HepG2 (cell line): ENCODE measurements around the gene BAHCC1. TPM values are rescaled to one million over a fixed set of nuclear protein-coding genes. Genes with fewer than 3 reads are reported as not detected.

Experiments
- ATAC-seq: fragments of 200-7000 bp; cut with Tn5 transposase; 3 replicates; pipeline ENCODE4 v1.9.1; 2020; ENCODE audit warnings: mild to moderate bottlenecking, moderate library complexity
- BruUV-seq: library from RNA; stranded (reverse); fragments of 400-500 nt; replicated peaks from 2 replicates; lab custom pipeline; 2021; lab: Mats Ljungman, UMichigan
- CTCF ChIA-PET: fragments of 300-600 bp; formaldehyde crosslinking; extraction: SDS; loops from one replicate; lab custom pipeline; 2021; ENCODE audit warnings: low total read pairs, inconsistent platforms, low intra/inter-chr PET ratio; lab: Yijun Ruan, JAX
- POLR2A ChIA-PET: fragments of 350-600 bp; sonication (Branson Sonifier 250); formaldehyde crosslinking; loops from one replicate; lab custom pipeline; 2020; ENCODE audit warnings: antibody characterized with exemption, inconsistent platforms; lab: Yijun Ruan, JAX
- DNase-seq: peaks from one replicate; pipeline ENCODE4 v3.0.0-alpha.2; 2015; ENCODE audit warnings: low spot score
- FAIRE-seq: peaks from 3 replicates; lab custom pipeline; 2011; peaks lifted over from hg19 to GRCh38; lab: Jason Lieb, UNC
- H2AFZ ChIP-seq: one replicate; pipeline ENCODE4 v1.6.1; 2011; ENCODE audit warnings: low read length, inconsistent platforms
- H3K27ac ChIP-seq: fragments of 300-600 bp; 3 replicates; pipeline ENCODE4 v1.8.0; 2011; ENCODE audit warnings: mixed run types, mild to moderate bottlenecking, mixed read lengths, low read length, inconsistent platforms; ENCODE audit not compliant: insufficient read depth; ENCODE audit errors: extremely low read length
- H3K27me3 ChIP-seq, 2 experiments: fragments of 200-600 bp in 1 of 2; 2 replicates in 1 of 2; 3 replicates in 1 of 2; pipeline versions ENCODE4 v1.6.0 to v1.8.0; 2011; ENCODE audit warnings: low read length in 2 of 2, mild to moderate bottlenecking in 2 of 2, moderate library complexity in 2 of 2, inconsistent platforms in 1 of 2; ENCODE audit not compliant: insufficient read depth in 2 of 2, control insufficient read depth in 1 of 2
- H3K36me3 ChIP-seq, 2 experiments: fragments of 200-600 bp in 1 of 2; replicated peaks in 1 of 2; 2 replicates in 1 of 2; 3 replicates in 1 of 2; pipeline versions ENCODE4 v1.5.1 to v1.8.0; 2011; ENCODE audit warnings: low read length in 2 of 2, inconsistent platforms in 1 of 2; ENCODE audit not compliant: insufficient read depth in 2 of 2, control insufficient read depth in 1 of 2
- H3K4me1 ChIP-seq: 2 replicates; pipeline ENCODE4 v1.5.1; 2012; ENCODE audit warnings: low read length, inconsistent platforms; ENCODE audit not compliant: insufficient read depth
- H3K4me2 ChIP-seq: 2 replicates; pipeline ENCODE4 v1.6.0; 2011; ENCODE audit warnings: low read depth, low read length, inconsistent platforms
- H3K4me3 ChIP-seq, 3 experiments: fragments of 200-600 bp in 1 of 3; sonication (generic), shearing (Covaris generic) in 1 of 3; replicated peaks in 1 of 3; 2 replicates each; pipeline ENCODE4 v1.5.1; 2011 to 2016; ENCODE audit warnings: low read length in 3 of 3, inconsistent platforms in 2 of 3, low read depth in 2 of 3, mild to moderate bottlenecking in 2 of 3, control low read depth in 1 of 3, mixed read lengths in 1 of 3; ENCODE audit not compliant: insufficient read depth in 1 of 3
- H3K79me2 ChIP-seq: one replicate; pipeline ENCODE4 v1.6.1; 2011; ENCODE audit warnings: low read length, inconsistent platforms; ENCODE audit not compliant: insufficient read depth
- H3K9ac ChIP-seq: 2 replicates; pipeline ENCODE4 v1.6.0; 2011; ENCODE audit warnings: mild to moderate bottlenecking, low read depth, low read length, inconsistent platforms; ENCODE audit not compliant: insufficient read depth
- H3K9me3 ChIP-seq: 2 replicates; pipeline ENCODE4 v1.5.1; 2012; ENCODE audit warnings: mild to moderate bottlenecking, low read length
- H4K20me1 ChIP-seq: 2 replicates; pipeline ENCODE4 v1.6.0; 2011; ENCODE audit warnings: inconsistent platforms, mild to moderate bottlenecking, low read length, moderate library complexity; ENCODE audit not compliant: insufficient read depth
- ARNTL ChIP-seq: sonication (generic); formaldehyde crosslinking; IDR thresholded peaks from 2 replicates; pipeline ENCODE4 v1.4.0; 2020; ENCODE audit warnings: mild to moderate bottlenecking, missing genetic modification reagents
- DDIT3 ChIP-seq: sonication (generic); formaldehyde crosslinking; IDR thresholded peaks from 2 replicates; pipeline ENCODE4 v1.4.0; 2020; ENCODE audit warnings: mild to moderate bottlenecking, missing genetic modification reagents
- FOXK2 ChIP-seq: fragments of 450-650 bp; IDR thresholded peaks from 2 replicates; pipeline ENCODE4 v1.6.1; 2016
- HNRNPL ChIP-seq: fragments of 200-400 bp; formaldehyde crosslinking; IDR thresholded peaks from 2 replicates; pipeline ENCODE4 v1.6.1; 2017; ENCODE audit warnings: mild to moderate bottlenecking, low read depth, low read length
- KDM4B ChIP-seq: sonication (generic); formaldehyde crosslinking; IDR thresholded peaks from 2 replicates; pipeline ENCODE4 v1.4.0; 2020; ENCODE audit warnings: missing genetic modification reagents
- MTF2 ChIP-seq: sonication (generic); formaldehyde crosslinking; IDR thresholded peaks from 2 replicates; pipeline ENCODE4 v1.5.0; 2020; ENCODE audit warnings: missing genetic modification reagents, borderline replicate concordance
- PHF20 ChIP-seq: sonication (generic); formaldehyde crosslinking; IDR thresholded peaks from 2 replicates; pipeline ENCODE4 v1.5.0; 2020; ENCODE audit warnings: mild to moderate bottlenecking, missing genetic modification reagents
- RBM22 ChIP-seq: fragments of 200-400 bp; formaldehyde crosslinking; optimal IDR thresholded peaks from 2 replicates; pipeline ENCODE3; 2017; ENCODE audit warnings: mild to moderate bottlenecking, low read length, moderate library complexity
- SRY ChIP-seq: sonication (generic); formaldehyde crosslinking; IDR thresholded peaks from 2 replicates; pipeline ENCODE4 v1.8.0; 2022; ENCODE audit warnings: mild to moderate bottlenecking, missing genetic modification reagents
- ZNF446 ChIP-seq: sonication (generic); formaldehyde crosslinking; IDR thresholded peaks from 2 replicates; pipeline ENCODE4 v1.5.0; 2020; ENCODE audit warnings: mild to moderate bottlenecking, missing genetic modification reagents
- ZNF567 ChIP-seq: sonication (generic); formaldehyde crosslinking; IDR thresholded peaks from 2 replicates; pipeline ENCODE4 v1.8.1; 2023; ENCODE audit warnings: mild to moderate bottlenecking, missing genetic modification reagents, borderline replicate concordance
- ZNF710 ChIP-seq: sonication (generic); formaldehyde crosslinking; IDR thresholded peaks from 2 replicates; pipeline ENCODE4 v1.5.0; 2020; ENCODE audit warnings: mild to moderate bottlenecking, missing genetic modification reagents, borderline replicate concordance
- ZNF777 ChIP-seq: sonication (generic); formaldehyde crosslinking; IDR thresholded peaks from 2 replicates; pipeline ENCODE4 v1.4.0; 2020; ENCODE audit warnings: missing genetic modification reagents
- WGBS: methylation state at CpG from one replicate; pipeline ENCODE4 v1.1.6; 2017; ENCODE audit warnings: low lambda C conversion rate; 5-methylcytosine and 5-hydroxymethylcytosine counted together
- in situ Hi-C: cut with HindIII; loops from 2 replicates; pipeline ENCODE4 v1.10.0; 2017; ENCODE audit warnings: low pct_unique_long_range_greater_than_20kb; ENCODE audit not compliant: extremely low pct_ligation_motif_present
- intact Hi-C: fragments of 100-400 bp; cut with micrococcal nuclease; formaldehyde crosslinking; loops from one replicate; pipeline ENCODE4 v1.10.0; 2022; ENCODE audit not compliant: unreplicated experiment
- polyA plus RNA-seq, 8 experiments: library from polyadenylated mRNA; depleted of rRNA in 3 of 8; stranded (reverse) in 7 of 8; unstranded in 1 of 8; fragments of >200 nt; fragmentation: Illumina TruSeq in 4 of 8; extraction: Trizol in 4 of 8; gene quantifications; 2 replicates each; pipeline versions ENCODE4 v1.2.1 to v1.2.3, GENCODE V29; 2011 to 2016; ENCODE audit warnings: low read depth in 4 of 8, missing spikeins in 1 of 8, mixed read lengths in 1 of 8; ENCODE audit not compliant: insufficient read depth in 1 of 8
- total RNA-seq, 5 experiments: library from RNA; depleted of rRNA; stranded (reverse); fragments of >200 nt; fragmentation: Illumina TruSeq; extraction: Trizol; gene quantifications; 2 replicates each; pipeline ENCODE4 v1.2.3, GENCODE V29; 2016; ENCODE audit warnings: low read depth in 1 of 5
- TF ChIP-seq, protein P1 (sequence below): IDR thresholded peaks from 2 replicates; pipeline ENCODE4 v1.6.1; 2018; ENCODE audit warnings: missing genetic modification reagents, mild to moderate bottlenecking, missing compliant biosample characterization
- TF ChIP-seq, protein P2 (sequence below): sonication (generic); formaldehyde crosslinking; conservative IDR thresholded peaks from 2 replicates; pipeline ENCODE4 v1.4.0; 2020; ENCODE audit warnings: missing genetic modification reagents

BAHCC1 gene
- total and polyA plus RNA-seq, 2 of the 13 experiments (the other 11 are each of a cell fraction or from before 2014, with no cell fraction given), result 1.4 to 1.7 TPM

DNA sequence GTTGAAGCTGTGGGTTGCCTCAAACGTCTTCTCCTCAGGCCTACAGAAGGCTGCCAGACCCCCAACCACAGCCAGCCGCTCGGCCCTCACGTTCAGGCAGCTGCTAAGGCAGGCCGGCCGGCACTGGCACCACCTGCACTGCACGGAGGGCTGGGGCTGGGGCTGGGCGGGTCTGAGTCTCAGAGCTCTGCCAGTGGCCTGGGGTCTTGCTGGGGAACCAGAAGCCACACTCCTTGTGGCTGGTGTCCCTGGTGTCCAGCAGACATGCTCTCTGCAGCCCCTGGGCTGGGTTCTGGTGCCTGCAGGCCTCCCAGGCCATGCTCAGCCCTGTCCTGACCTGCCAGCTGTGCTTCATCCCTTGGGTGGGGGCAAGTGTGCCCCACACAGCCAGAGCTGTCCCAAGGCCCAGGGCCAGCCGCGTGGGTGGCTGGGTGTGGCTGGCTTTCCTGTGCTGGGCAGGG, 42.0 kb downstream of the BAHCC1 start:
- ATAC-seq, result no peak
- no TSS peak for BruUV-seq
- Histone ChIP-seq H3K9me3 (no peaks in the 10 kb centered on the region), H3K4me2 (no peak overlapping the region), H3K4me3 (no peak overlapping the region), H3K36me3 (no peaks in the 10 kb centered on the region), H3K27ac (no peak overlapping the region), H2AFZ (no peak overlapping the region), H3K4me1 (no peaks in the 10 kb centered on the region), H4K20me1 (no peaks in the 10 kb centered on the region), H3K27me3 (no peaks in the 10 kb centered on the region), H3K79me2 (no peaks in the 10 kb centered on the region), H3K9ac (no peak overlapping the region)
- intact Hi-C loops (no loop called here), in situ Hi-C loops (no loop called here)
- FAIRE-seq, result no peak
- TF ChIP-seq, protein P1, sequence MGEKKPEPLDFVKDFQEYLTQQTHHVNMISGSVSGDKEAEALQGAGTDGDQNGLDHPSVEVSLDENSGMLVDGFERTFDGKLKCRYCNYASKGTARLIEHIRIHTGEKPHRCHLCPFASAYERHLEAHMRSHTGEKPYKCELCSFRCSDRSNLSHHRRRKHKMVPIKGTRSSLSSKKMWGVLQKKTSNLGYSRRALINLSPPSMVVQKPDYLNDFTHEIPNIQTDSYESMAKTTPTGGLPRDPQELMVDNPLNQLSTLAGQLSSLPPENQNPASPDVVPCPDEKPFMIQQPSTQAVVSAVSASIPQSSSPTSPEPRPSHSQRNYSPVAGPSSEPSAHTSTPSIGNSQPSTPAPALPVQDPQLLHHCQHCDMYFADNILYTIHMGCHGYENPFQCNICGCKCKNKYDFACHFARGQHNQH (CRISPR knock-in tag), result no peak
- TF ChIP-seq ZNF446, result no peak
- TF ChIP-seq HNRNPL, result no peak
- no peak for DNase-seq
- POLR2A ChIA-PET, result no interaction called here
- WGBS, result 20% methylated on average over 1 of the region's 10 CpGs
- CTCF ChIA-PET, result no interaction called here

GRCh38 chr17:81438007-81438659, 42.9 kb downstream of the BAHCC1 start:
- no peak for DNase-seq
- no peak overlapping the region for H3K4me3 ChIP-seq
- no peaks in the 10 kb centered on the region for H3K9me3 ChIP-seq
- no peak for ATAC-seq
- no peaks in the 10 kb centered on the region for H3K79me2 ChIP-seq
- intact Hi-C loops, result no loop called here
- H3K4me1 ChIP-seq, result no peaks in the 10 kb centered on the region
- WGBS, result 59% methylated on average over 17 of the region's 23 CpGs
- CTCF ChIA-PET, result no interaction called here
- H3K9ac ChIP-seq, result no peak overlapping the region
- no peaks in the 10 kb centered on the region for H3K36me3 ChIP-seq
- H3K4me2 ChIP-seq, result no peak overlapping the region
- POLR2A ChIA-PET, result no interaction called here
- H3K27ac ChIP-seq, result no peak overlapping the region
- BruUV-seq, result no TSS peak
- no peaks in the 10 kb centered on the region for H3K27me3 ChIP-seq
- H4K20me1 ChIP-seq, result no peaks in the 10 kb centered on the region
- FAIRE-seq, result no peak
- in situ Hi-C loops, result no loop called here
- H2AFZ ChIP-seq, result no peak overlapping the region
- TF ChIP-seq, protein P2, sequence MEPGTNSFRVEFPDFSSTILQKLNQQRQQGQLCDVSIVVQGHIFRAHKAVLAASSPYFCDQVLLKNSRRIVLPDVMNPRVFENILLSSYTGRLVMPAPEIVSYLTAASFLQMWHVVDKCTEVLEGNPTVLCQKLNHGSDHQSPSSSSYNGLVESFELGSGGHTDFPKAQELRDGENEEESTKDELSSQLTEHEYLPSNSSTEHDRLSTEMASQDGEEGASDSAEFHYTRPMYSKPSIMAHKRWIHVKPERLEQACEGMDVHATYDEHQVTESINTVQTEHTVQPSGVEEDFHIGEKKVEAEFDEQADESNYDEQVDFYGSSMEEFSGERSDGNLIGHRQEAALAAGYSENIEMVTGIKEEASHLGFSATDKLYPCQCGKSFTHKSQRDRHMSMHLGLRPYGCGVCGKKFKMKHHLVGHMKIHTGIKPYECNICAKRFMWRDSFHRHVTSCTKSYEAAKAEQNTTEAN (CRISPR knock-in tag), result no peak
- no peak for TF ChIP-seq MTF2
- TF ChIP-seq KDM4B (CRISPR knock-in tag), result no peak
- TF ChIP-seq RBM22, result no peak
- no peak for TF ChIP-seq FOXK2
- TF ChIP-seq DDIT3 (CRISPR knock-in tag), result no peak
- no peak for TF ChIP-seq ARNTL
- no peak for TF ChIP-seq ZNF710 (CRISPR knock-in tag)
- TF ChIP-seq ZNF777, result no peak
- TF ChIP-seq ZNF567 (CRISPR knock-in tag), result no peak
- TF ChIP-seq SRY (CRISPR knock-in tag), result no peak
- TF ChIP-seq PHF20 (CRISPR knock-in tag), result no peak
